EL (cell line): Measurements from ENCODE around the gene FMO1.
A peak's percentile ranks its signal among the peaks of the same experiment; 100 is the strongest.

Experiments used
- DNase-seq: peaks from one replicate; pipeline ENCODE4 v3.0.0-alpha.2; 2016

FMO1 gene

DNA sequence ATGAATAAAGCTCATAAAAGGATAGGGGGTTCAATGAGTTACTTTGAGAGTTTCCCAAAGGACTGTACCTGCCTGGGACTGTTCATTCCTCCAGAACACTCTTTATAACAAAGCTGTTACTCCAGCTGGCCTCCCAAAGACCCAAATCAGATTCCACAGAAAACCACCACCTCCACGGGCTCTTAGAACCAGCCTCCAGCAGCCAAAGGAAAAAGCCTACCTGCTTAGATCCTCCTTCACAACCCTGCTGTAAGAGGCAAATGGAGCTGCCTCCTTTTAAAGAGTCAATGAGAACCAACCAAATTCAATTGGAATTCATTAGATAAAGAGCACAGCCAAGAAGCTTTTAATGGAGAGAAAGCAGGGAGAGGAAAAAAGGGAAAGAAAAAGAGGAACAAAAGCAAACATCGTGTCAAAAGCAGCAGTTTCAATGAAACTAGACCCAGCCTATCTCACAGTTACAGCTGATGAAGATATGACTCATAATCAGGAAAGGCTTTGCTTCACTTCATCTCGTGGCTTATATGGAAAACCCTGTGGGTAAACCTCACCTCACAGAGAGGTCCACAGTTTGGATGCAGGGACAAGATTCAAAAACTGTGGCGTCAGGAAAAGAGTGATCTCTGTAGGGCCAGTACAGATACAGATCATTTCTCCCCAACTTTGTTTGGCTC is 37.9 kb downstream of the FMO1 start:
- peak; percentile 6 for DNase-seq

GRCh38 chr1:171290621-171291020 is 42.3 kb downstream of the FMO1 start:
- DNase-seq: no peak

- peak; percentile 74 for DNase-seq
These were observed 44.5 kb downstream of the FMO1 start for GRCh38 chr1:171292799-171293198.

GRCh38 chr1:171295383-171295782 is 47.1 kb downstream of the FMO1 start:
- DNase-seq: peak; percentile 55

DNA sequence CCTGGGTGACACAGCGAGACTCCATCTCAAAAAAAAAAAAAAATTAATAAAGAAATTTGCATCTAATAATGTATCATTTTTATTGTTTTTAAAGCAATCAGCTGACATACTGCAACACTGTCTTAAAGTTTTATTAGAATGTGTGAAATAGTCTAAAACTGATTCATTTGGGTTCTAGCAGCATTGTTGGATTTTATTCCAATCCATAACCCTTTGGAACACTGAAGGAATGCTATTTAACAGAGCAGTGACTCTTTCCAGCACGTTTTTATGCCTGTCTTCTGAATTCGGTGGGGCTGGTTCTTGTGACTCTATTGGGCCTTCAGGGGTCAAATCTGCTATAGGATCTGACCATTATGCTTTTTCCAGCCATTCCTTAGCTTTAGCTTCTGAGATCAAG is 47.5 kb downstream of the FMO1 start:
- peak; percentile 3 for DNase-seq

DNA sequence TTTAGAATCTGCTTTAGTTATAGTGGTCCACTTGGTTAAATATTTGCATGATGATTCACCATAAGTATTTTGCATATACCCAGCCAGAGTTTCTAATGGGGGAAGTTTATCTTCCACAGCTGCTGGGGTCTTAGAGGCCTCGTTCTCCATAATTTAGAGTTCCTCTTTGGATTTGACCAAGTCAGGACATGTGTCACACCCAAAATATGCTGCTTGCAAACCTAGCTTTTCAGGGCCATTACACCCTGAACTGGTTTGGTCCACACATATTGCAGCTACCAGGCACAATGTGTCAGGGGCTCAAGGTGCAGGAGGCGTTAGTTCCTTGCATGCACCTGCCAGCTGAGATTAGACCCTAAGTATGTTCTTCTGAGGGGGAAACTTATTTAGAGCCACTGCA is 48.6 kb downstream of the FMO1 start:
- DNase-seq: peak; percentile 7

DNA sequence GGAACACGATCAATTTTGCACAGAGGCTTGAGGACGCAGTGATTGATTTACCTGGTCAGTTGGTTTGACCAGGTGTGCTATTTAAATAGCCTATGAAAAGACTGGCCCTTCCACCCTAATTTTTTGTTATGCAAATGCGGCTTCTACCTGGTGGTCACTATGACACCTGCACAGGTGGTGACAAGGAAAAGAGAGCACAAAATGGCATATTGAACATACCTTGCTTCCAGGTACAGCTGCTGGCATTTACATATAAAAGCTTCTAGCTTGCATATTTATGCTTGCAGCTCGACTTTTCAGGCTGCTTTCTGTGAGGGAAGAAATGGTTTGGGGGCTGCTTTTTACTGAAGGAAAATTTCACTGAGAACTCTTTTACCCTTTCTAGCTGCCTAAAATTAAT is 50.4 kb downstream of the FMO1 start:
- no peak for DNase-seq

DNA sequence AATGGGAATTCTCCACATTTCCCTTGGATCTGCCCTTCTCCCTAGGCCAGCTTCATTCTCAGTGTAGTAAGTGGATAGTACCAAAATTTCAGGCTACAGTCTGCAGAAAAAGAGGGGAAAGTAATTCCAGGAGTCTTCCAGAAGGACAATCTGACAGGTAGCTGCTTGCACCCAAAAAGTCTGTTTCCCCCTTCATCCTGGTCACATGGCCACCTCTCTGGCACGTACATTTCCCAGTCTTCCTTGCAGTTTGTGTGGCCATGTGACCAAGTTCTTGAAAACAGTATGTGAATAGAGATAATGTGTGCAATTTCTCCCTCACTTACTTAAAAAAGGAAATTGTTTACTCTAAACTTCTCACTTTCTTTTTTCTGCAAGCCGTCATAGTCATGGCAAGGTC is 51.0 kb downstream of the FMO1 start:
- DNase-seq: no peak

DNA sequence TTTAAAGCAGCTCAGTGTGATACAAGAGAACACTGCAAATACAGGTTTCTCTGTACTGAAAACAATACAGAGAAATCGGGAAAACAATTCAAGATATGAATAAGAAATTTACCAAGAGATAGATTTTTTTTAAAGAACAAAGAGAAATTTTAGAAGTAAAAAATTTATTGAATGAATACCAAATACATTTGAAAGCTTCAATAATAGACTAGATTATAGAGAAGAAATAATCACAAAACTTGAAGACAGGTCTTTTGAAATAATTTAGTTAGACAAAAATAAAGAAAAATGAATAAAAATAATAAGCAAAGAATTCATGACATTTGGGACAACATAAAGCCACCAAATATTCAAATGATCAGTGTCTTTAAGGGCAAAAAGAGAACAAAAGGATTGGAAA is 52.1 kb downstream of the FMO1 start:
- DNase-seq: no peak

- DNase-seq: no peak
These were observed 62.4 kb downstream of the FMO1 start for GRCh38 chr1:171310661-171311087.

- DNase-seq: no peak
These were observed 63.7 kb downstream of the FMO1 start for GRCh38 chr1:171311771-171312558.

DNA sequence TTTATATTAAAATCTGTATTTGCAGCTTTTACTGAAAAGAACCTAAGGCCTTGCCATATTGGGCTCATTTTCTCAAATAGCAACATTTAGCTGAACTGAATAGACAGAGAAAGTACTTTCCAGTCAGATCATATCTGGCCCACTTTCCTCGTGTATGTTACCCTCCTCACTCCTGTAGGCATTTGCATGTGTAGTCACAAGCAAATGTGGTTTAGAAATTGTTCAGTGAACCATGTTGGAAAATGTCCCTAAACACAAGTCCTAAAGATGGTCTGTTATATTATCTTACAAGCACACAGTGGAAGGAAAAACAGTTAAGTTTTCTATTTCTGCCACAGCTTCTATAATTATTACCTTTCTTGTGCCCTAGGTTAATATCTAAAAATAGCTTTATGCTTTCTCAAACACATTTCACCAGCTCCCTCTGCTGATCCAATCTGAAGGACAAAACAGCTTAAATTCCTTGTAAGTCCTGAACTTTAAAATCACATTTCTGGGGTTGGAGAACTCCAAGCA is 65.1 kb downstream of the FMO1 start:
- no peak for DNase-seq

DNA sequence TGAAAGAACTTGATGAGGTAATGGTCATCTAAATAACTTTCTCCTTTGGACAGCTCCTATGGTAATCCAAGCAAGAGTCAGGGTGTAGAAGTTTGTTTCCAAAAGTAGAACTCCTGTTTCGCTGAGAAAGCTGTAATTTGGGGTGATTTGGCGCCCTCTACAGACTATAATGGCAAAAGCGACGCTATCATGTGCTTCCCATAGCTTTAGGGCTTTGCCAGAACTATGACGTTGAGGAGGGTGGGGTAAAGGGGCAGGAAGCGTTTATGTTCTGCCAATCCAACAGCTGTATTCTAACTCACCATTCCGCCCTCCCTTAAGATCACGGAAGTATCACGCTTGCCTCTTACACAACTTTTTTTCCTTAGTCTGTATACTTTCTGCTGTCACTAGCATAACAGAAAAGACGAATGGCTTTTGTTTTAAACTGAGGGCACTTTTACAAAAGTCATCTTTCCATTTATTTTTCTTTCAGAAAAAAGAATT is 65.6 kb downstream of the FMO1 start, which contains the start of gene FMO4:
FMO4 (plus strand) TSS at position 349 of the 486 bp plus-strand sequence. CDS start 5,643 bp downstream, outside the sequence.
- peak; percentile 98 for DNase-seq

DNA sequence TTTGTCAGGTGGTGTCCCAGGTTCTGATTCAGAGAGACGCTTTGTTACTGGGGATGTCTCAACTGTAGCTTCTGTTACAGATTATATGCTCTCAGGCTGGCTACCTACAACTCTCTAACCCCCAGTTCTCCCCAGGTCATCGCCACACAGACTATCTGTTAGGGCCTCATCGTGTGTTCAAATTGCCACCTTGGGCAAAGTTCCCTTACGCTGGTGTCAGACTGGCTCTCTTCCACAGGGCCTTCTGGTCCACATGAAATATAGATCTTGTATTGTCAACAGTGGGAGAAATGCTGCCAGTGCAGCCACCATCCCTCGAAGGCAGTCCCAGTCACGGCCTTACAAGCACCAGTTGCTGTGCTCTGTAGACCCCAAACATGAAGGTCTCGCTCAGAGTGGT is 81.0 kb downstream of the FMO1 start:
- no peak for DNase-seq

DNA sequence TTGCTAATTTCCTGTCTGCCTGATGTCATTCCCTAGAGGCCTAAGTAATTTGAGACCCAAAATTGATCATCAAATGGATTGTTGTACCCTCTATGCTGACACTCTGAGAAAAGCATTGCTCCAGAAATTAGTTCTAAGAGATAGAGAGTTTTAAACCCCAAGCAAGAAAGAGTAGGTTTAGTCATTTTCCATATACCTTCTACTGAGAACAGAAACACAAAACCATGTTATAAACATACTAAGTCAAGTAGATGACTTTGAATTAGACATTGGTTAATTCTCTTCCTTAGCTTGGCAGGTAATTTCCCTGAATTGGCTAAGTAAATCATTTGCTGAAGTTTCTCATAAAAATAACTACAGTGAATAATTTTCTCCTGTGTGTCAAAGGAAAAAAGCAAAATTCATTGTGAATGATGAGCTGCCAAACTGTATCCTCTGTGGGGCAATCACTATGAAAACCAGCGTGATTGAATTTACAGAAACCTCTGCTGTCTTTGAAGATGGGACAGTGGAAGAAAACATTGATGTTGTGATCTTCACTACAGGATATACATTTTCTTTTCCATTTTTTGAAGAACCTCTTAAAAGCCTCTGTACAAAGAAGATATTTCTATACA is 85.8 kb downstream of the FMO1 start:
- no peak for DNase-seq
